ENCODE results near the gene LMBR1L.
"Not testable (repeated sequence)": the region's sequence is repeated elsewhere in the genome, so short reads cannot be mapped to it uniquely, and the experiment has no call there.

The LMBR1L gene, protein sequence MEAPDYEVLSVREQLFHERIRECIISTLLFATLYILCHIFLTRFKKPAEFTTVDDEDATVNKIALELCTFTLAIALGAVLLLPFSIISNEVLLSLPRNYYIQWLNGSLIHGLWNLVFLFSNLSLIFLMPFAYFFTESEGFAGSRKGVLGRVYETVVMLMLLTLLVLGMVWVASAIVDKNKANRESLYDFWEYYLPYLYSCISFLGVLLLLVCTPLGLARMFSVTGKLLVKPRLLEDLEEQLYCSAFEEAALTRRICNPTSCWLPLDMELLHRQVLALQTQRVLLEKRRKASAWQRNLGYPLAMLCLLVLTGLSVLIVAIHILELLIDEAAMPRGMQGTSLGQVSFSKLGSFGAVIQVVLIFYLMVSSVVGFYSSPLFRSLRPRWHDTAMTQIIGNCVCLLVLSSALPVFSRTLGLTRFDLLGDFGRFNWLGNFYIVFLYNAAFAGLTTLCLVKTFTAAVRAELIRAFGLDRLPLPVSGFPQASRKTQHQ

DNA sequence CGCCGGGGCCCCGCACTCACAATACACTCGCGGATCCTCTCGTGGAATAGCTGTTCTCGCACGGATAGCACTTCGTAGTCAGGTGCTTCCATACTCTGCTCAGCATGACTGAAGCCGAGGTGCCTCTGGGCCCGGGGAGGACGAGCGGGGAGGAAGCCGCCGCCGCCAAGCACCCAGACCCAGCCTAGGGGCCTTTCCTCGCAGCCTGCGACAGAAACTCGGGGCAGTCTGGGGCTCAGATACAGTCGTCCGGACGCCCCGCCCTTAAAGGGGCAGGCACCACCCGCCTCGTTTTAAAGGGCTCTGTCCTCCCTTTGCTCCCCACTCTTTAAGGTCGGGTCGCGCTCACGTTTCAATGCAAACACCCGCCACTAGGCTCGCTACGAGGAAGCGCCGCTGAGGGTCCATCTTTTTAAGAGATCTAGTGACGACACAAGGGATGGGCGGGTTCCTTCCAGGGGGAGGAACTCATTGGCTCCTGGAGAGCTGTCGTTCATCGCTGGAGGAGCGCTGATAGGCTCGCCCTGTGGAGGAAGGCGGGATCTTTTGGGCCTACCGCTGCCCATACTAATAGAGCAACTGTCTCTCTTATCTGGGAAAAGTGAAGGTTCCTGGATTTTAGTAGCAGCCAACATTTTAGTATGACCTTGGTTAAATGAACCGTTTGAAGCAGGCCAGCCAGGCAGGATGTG lies at the start of gene LMBR1L:
Gene LMBR1L (minus strand): TSS at position 384 of the 692 bp plus-strand sequence. CDS start 292 bp downstream, at position 92.
- peak; percentile 88 to 94 (median 93) for DNase-seq (ENCODE audit: low read depth in 2 of 3, low spot score in 1 of 3)

DNA sequence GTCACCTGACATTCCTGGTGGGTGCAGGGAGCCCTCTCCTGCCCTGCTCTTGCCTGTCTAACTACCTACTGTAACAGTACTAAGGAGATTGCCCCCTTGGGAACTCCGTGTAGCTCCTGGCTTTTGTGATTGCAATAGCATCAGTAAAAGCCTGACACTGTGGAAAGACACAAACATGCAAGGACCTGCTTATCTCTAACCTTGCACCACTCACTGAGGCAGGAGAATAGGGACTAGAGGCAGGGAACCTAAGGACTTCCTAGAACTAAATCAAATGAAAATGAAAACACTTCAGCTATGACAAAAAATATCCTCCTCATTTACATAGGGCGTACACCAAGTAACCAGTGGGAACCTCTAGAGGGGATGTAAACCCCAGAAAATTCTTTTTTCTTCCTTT lies 49.8 kb upstream of the LMBR1L start:
- no peak for DNase-seq (ENCODE audit: low read depth in 2 of 3, low spot score in 1 of 3)

DNA sequence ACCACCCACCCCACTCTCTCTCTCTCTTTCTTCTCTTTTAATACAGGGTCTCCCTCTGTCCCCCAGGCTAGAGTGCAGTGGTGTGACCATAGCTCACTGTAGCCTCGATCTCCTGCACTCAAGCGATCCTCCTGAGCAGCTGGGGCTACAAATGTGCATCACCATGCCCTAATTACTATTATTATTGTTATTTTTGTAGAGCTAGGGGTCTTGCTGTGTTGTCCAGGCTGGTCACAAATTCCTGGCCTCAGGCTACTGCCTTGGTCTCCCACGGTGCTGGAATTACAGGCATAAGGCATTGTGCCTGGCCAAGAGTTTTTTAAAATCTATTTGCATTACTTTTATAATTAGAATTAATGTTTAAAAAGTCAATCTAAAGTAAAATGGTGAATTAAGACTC lies 43.6 kb upstream of the LMBR1L start:
- DNase-seq (ENCODE audit: low read depth in 2 of 3, low spot score in 1 of 3) = no peak

DNA sequence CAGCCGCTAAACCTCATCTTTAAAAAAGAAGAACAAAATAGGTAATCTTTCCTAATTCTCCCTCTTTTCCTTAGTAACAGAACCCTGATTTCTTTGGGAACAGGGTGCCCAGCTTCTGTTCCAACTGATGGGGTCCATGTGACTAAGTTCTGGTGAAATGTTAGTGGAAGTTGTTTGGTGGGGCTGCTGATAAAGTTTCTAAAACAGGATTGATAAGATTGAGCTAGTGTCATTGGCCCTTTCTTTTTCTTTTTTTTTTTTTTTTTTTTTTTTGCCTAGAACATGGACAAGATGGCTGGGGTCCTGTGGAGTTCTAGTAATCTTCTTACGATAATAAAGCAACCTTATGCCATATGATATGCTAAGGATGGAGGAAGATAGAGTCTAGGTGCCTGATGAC lies 36.7 kb upstream of the LMBR1L start:
- no peak for DNase-seq (ENCODE audit: low read depth in 2 of 3, low spot score in 1 of 3)

DNA sequence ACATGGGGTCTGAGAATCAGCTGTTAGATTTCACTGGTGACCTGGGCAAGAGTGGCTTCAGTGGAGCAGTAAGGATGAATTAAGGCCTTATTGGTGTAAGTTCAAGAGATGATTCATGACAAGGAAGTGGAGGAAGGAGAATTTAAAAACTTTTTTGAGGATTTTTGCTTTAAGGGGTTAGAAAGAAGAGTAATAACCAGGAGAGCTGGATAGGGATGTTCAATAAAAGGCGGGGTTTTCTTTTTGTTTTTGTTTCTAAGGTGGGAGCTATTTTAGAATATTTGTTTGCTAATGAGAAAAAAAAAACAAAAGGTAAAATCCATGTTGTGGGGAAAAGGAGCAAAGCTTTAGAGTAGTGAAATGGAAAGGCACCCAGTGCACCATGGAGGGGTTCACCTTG lies 35.8 kb upstream of the LMBR1L start:
- no peak for DNase-seq (ENCODE audit: low read depth in 2 of 3, low spot score in 1 of 3)

DNA sequence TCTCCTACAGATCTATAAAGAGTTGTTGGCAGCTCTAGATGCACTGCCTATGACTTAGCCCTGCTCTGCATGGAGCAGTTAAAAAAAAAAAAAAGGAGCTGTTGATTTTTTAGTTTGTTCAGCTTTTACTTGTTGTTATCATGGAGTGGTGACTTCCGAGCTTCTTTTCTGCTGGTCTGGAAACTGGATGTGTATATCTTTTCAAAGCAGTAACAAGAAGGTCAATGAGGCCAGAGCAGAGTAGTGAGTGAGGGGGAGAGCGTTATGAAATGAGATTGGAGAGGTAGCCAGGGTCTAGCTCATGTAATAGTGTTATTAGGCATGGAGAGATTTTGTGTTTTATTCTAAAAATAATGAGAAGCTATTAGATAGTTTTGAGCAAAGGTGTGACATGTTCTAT lies 33.7 kb upstream of the LMBR1L start:
- DNase-seq (ENCODE audit: low read depth in 2 of 3, low spot score in 1 of 3) = no peak

DNA sequence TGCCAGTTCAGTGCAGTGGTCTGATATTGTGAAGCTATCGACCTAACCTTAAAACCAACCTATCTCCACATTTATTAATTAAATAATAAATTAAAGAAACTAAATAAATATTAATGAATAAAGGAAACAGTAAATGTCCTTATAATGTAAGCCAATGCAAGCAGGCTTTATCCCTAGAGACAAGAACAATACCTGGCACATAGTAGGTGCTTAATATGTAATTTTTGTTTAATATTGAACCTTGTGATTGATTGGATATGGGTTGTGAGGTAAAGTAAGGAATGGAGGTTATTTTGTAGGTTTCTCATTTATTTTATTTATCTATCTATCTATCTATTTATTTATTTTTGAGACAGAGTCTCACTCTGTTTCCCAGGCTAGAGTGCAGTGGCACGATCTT lies 28.4 kb upstream of the LMBR1L start:
- no peak for DNase-seq (ENCODE audit: low read depth in 2 of 3, low spot score in 1 of 3)

DNA sequence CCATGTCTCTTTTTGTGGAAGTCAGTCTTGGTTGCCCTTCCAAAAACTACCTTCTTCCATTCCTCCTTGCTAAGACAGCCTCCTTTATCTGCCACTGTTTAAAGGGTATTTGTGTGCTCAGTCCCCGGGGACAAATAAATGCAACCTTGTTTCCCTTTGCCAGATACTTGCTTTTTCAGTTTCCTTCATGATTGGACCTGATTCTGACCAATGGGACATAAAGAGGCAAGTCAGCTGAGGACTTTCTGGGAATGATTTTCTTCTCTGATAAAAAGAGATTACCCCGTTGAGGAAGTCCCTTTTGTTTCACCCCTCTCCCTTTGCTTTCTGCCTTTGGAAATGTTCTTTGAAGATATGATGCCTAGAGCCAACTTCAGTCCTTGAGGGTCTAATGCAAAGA lies 27.9 kb upstream of the LMBR1L start:
- DNase-seq (ENCODE audit: low read depth in 2 of 3, low spot score in 1 of 3) = no peak

DNA sequence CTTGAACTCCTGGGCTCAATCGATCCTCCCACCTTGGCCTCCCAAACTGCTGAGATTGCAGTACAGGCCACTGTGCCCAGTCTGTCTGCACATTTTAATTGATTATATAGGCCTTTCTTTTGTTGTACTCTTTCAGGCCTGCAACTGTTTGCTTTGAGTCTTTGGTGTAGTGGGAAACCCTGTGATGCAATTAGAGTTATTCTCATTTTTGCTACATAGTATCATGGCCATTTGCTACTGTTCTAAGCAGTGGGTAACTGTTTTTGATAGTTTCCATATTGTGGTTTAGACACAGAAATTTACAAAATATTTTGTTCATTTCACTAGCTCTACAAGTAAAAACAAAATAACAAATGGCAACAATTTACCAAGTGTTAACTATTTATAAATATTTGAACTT lies 26.8 kb upstream of the LMBR1L start:
- no peak for DNase-seq (ENCODE audit: low read depth in 2 of 3, low spot score in 1 of 3)

DNA sequence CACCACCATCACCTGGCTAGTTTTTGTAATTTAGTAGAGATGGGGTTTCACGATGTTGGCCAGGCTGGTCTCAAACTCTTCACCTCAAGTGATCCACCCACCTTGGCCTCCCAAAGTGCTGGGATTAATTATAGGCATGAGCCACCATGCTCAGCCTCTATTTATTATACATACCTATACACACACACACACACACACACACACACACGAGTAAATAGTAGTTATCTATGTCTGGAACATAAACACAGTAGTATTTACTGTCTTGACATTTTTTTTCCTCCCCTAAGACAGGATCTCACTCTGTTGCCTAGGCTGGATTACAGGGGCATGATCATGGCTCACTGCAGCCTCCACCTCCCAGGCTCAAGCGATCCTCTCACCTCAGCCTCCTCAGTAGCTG lies 26.4 kb upstream of the LMBR1L start:
- not testable (repeated sequence) for DNase-seq (ENCODE audit: low read depth in 2 of 3, low spot score in 1 of 3)

DNA sequence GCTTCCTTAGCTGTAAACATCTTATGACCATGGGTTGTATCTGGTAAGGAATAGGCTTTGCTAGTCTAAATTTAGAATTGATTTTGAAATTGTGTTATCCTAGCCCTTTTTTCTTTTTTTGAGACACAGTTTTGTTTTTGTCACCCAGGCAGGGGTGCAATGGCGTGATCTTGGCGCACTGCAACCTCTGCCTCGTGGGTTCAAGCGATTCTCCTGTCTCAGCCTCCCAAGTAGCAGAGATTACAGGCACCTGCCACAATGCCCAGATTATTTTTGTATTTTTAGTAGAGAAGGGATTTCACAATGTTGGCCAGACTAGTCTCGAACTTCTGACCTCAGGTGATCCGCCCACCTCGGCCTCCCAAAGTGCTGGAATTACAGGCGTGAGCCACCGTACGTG lies 22.9 kb upstream of the LMBR1L start:
- no peak for DNase-seq (ENCODE audit: low read depth in 2 of 3, low spot score in 1 of 3)

DNA sequence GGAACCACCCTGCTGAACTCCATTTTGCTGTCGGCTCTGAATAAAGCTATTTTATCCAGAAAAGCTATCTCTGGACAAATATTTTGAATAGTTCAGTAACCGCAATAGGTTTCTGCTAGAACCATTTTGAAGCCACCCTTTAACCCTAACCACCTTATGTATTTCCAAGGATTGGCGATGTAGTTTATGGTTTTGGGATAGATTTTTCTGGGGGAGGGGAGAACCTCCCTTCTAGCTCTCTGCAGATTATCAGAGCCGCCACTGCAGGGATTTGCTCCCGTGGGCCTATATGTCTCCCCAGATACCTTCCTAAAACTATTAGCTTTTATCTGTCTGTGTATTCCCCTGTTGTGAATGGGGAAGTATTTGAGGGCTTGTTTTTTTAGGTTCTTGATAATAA lies 22.4 kb upstream of the LMBR1L start:
- DNase-seq (ENCODE audit: low read depth in 2 of 3, low spot score in 1 of 3) = no peak

DNA sequence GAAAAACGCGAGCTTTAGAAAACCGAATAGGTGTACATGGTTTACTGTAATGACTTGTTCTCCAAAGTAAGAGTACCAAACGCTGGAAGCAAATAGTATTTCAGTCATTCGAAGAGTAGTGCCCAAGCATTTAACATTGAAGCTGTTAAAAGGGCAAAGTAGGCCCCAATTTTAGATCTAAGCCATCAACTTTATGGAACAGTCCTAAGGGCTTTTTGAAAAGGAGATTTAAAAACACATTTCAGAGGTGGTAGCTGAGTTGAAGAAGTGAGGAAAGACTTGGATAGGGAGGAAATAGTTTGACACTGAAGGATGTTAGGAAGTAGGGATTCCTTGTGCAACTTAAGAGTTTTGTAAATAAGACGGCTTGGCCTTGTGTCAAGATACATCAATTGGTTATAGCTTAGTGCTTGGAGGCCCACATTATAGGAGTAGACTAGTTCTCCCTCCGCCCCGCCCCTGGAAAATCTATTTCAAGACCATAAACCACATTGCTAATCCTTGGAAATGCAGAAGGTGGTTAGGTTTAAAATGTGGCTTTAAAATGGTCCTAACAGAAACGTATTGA lies 21.3 kb upstream of the LMBR1L start:
- no peak for DNase-seq (ENCODE audit: low read depth in 2 of 3, low spot score in 1 of 3)

DNA sequence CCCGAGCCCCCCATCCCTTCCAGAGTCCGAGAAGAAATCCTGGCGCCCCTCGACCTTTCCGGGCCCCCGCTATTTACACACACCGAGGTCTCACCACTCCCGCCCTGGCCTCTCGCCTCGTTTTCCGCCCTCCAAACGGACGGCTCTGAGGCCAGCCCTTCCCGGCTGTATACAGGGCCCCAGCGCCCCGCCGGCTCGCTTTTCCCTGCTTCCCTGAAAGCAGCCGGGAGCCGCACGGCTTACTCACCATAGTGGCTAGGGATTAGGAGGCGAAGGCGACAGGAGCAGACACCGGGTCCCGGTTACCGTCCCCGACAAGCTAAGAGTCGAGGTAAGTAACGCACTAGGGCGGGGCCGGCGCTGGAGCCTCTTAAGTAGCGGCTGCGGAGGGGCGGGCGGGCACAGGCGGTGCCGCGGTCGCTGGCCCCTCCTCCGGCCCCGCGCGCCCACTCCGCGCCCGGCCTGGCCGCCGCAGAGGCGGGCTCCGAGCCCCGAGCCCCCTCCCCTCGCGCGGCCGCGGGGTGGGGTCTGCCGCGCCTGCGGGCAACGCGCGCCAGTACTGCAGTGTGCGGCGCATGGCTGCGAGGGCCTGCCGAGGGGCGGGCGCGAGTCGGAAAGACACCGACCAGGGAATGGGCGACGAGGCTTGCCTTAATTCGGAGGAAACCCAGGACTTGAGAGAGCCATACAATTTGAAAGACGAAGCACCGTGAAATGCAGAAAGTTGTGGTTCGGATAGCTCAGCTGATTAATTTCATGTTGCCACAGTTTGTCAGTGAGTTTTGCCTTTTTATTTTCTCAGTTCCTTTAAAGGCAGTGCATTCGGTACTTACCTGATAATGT lies 20.6 kb upstream of the LMBR1L start, which contains the start of gene TUBA1B:
Gene TUBA1B (minus strand): TSS at position 345 of the 843 bp plus-strand sequence. CDS start 95 bp downstream, at position 250.
- peak; percentile 87 to 89 (median 88) for DNase-seq (ENCODE audit: low read depth in 2 of 3, low spot score in 1 of 3)

DNA sequence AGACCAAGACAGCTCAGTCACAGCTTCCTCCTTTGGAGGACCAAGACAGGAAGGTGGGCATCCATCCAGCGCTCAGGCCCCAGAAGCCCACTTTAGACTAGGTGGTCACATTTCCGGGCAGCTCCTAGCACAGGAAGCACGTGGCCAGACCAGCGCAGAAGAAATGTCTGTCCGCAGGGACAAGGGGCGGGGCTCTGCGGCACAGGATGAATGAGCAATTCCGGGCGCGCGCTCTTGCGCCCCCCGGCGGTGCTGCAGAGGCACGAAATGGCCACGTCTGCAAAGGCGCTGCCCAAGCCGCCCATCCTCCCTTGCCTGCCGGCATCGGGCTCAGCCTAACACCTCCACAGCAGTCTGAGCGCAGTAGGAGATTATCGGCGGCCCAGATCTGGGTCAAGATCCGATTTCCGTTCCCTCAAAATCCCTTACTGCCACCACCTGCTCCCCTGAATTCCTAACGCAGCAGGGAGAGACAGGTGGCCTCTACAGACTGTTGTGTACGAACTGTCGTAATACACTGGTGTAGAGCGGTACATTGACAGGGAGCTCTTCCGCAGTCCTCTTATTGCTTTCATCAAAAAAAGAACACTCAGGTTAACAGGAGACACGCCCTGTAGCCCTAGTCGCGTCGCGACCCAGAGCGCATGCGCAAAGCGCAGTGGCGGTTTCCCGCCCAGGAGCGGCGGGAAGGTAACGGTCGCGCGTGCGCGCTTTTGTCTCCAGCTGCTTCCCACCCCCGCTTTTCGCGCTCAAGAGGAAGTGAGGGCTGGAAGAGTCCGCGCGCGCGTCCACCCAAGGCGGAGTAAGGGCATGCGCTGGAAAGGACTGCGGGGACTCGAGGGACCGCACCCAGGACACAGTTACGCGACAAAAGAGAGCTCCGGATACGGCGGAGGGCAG lies 19.8 kb upstream of the LMBR1L start:
- peak; percentile 87 to 90 (median 90) for DNase-seq (ENCODE audit: low read depth in 2 of 3, low spot score in 1 of 3)

DNA sequence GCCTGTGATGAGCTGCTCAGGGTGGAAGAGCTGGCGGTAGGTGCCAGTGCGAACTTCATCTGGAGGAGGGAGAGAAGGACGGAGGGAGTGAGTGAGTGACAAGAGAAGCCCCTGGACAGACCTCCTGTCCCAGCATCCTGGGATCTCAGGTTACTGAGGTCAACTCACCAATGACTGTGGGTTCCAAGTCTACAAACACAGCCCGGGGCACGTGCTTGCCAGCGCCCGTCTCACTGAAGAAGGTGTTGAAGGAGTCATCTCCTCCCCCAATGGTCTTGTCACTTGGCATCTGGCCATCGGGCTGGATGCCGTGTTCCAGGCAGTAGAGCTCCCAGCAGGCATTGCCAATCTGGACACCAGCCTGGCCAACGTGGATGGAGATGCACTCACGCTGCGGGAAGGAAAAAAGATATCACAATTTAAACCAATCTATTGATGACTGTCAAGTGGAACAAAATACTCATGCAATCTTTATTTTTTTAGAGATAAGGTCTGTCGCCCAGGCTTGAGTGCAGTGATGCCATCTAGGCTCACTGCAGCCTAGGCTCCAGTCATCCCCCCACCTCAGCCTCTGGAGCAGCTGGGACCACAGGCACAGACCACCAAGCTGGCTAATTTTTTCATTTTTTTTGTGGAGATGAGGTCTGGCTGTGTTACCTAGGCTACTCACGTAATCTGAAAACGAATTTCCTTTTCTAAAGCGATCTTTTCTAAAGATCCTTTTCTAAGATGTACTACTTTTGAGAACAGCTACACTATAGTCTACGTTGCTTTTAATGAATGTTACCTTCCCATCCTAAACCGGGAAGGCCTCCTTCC lies 18.9 kb upstream of the LMBR1L start:
- DNase-seq (ENCODE audit: low read depth in 2 of 3, low spot score in 1 of 3) = no peak

DNA sequence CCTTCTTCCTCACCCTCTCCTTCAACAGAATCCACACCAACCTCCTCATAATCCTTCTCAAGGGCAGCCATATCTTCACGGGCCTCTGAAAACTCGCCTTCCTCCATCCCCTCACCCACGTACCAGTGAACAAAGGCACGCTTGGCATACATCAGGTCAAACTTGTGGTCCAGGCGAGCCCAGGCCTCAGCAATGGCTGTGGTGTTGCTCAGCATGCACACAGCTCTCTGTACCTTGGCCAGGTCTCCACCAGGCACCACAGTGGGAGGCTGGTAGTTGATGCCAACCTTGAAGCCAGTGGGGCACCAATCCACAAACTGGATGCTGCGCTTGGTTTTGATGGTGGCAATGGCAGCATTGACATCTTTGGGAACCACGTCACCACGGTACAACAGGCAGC lies 17.3 kb upstream of the LMBR1L start:
- not testable (repeated sequence) for DNase-seq (ENCODE audit: low read depth in 2 of 3, low spot score in 1 of 3)

DNA sequence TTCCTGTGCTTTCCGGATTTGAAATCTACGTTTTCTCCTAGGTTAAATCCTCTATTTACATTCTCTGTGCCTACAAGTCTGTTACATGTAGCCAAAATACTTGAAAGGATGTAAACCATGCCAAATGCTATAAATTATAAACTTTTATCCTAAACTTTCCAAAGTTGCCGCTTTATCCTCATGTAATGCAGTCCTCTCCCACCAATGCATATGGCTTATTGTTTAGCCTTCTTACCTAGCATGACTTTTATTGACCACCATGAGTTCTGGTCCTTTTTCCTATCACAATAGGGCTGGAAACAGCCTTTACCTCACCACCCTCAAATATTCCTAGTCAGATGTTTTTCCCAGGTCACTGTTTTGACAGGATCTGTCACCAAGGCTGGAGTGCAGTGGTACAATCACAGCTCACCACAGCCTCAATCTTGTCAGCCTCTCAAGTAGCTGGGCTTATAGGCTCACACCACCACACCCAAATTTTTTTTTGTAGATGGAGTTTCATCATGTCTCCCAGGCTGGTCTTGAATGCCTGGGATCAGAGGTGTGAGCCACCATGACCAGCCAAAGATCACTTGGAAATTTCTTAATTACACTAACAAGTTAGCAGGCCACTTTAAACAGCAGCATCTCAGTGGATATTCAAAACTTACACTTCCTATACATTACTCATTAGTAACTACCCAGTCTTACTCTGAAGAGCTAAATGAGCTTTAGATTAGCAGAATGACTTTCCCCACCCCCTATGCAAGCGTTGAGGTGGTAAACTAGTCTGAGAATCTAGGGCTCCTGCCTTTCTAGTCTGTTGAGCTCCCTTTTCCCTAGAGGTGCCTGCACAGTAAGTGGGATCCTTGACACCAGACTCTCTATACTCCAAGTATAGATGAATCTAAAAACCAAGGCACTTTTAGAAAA lies 16.5 kb upstream of the LMBR1L start:
- DNase-seq (ENCODE audit: low read depth in 2 of 3, low spot score in 1 of 3) = no peak

Data from stimulated activated CD4-positive, alpha-beta T cell treated with anti-CD3 and anti-CD28 coated beads, Interleukin-12 subunit alpha, Interleukin-12 subunit beta, amount 100 ng/mL, for 48 hours (primary cell).